IMR-90 (cell line): ENCODE data around the gene GFI1. TPM values are rescaled to one million over a fixed set of nuclear protein-coding genes. Genes with fewer than 3 reads are reported as not detected.

ENCODE experiments used
- ATAC-seq: fragments of 200-7000 bp; cut with Tn5 transposase; 2 replicates; pipeline ENCODE4 v1.9.1; 2020; ENCODE audit warnings: low read depth, mild to moderate bottlenecking, moderate library complexity
- BruUV-seq: library from RNA; stranded (reverse); fragments of 400-500 nt; replicated peaks from 2 replicates; lab custom pipeline; 2021; lab: Mats Ljungman, UMichigan
- CTCF ChIA-PET: fragments of 300-600 bp; formaldehyde crosslinking; extraction: SDS; loops from one replicate; lab custom pipeline; 2021; ENCODE audit warnings: antibody characterized with exemption; lab: Yijun Ruan, JAX
- POLR2A ChIA-PET: fragments of 300-600 bp; sonication (Branson Sonifier 250); formaldehyde crosslinking; loops from one replicate; lab custom pipeline; 2022; ENCODE audit warnings: antibody characterized with exemption; ENCODE audit not compliant: unreplicated experiment; lab: Charles Lee
- DNase-seq: peaks from one replicate; pipeline ENCODE4 v3.0.0; 2013
- H2AFZ ChIP-seq: replicated peaks from 2 replicates; pipeline ENCODE3; 2013; ENCODE audit warnings: low read length, mild to moderate bottlenecking; ENCODE audit not compliant: poor library complexity
- H2AK5ac ChIP-seq: 2 replicates; pipeline ENCODE4 v1.6.1; 2013; ENCODE audit warnings: low read depth, low read length, inconsistent platforms
- H2AK9ac ChIP-seq: replicated peaks from 2 replicates; pipeline ENCODE3; 2013; ENCODE audit warnings: mild to moderate bottlenecking, low read depth, low read length, moderate library complexity; ENCODE audit not compliant: poor library complexity
- H2BK120ac ChIP-seq: 2 replicates; pipeline ENCODE4 v1.6.1; 2013; ENCODE audit warnings: low read depth, low read length, inconsistent platforms
- H2BK15ac ChIP-seq: 3 replicates; pipeline ENCODE4 v1.6.1; 2013; ENCODE audit warnings: low read depth, low read length, inconsistent platforms
- H2BK20ac ChIP-seq: 2 replicates; pipeline ENCODE4 v1.6.1; 2013; ENCODE audit warnings: low read depth, mild to moderate bottlenecking, inconsistent platforms, low read length, moderate library complexity
- H2BK5ac ChIP-seq: 2 replicates; pipeline ENCODE4 v1.6.1; 2013; ENCODE audit warnings: mild to moderate bottlenecking, low read depth, low read length, inconsistent platforms; ENCODE audit not compliant: poor library complexity, severe bottlenecking
- H3K14ac ChIP-seq: replicated peaks from 2 replicates; pipeline ENCODE4 v1.6.1; 2013; ENCODE audit warnings: low read depth, low read length, inconsistent platforms
- H3K18ac ChIP-seq: 2 replicates; pipeline ENCODE4 v1.6.1; 2013; ENCODE audit warnings: low read depth, low read length, control low read depth
- H3K23ac ChIP-seq: 2 replicates; pipeline ENCODE4 v1.6.1; 2013; ENCODE audit warnings: low read depth, low read length, inconsistent platforms
- H3K27ac ChIP-seq: 2 replicates; pipeline ENCODE4 v1.5.1; 2013; ENCODE audit warnings: mild to moderate bottlenecking, control low read depth, low read length; ENCODE audit not compliant: insufficient read depth
- H3K27me3 ChIP-seq: 2 replicates; pipeline ENCODE4 v1.6.1; 2013; ENCODE audit warnings: low read length; ENCODE audit not compliant: control insufficient read depth, insufficient read depth
- H3K36me3 ChIP-seq: 2 replicates; pipeline ENCODE4 v1.6.1; 2013; ENCODE audit warnings: low read length, mixed read lengths; ENCODE audit not compliant: control insufficient read depth, insufficient read depth
- H3K4ac ChIP-seq: 2 replicates; pipeline ENCODE4 v1.6.1; 2013; ENCODE audit warnings: low read depth, low read length, inconsistent platforms
- H3K4me1 ChIP-seq: 2 replicates; pipeline ENCODE4 v1.6.1; 2013; ENCODE audit warnings: low read length, mixed read lengths; ENCODE audit not compliant: control insufficient read depth, insufficient read depth
- H3K4me2 ChIP-seq: 2 replicates; pipeline ENCODE4 v1.6.1; 2013; ENCODE audit warnings: low read depth, mild to moderate bottlenecking, control low read depth, low read length, moderate library complexity
- H3K4me3 ChIP-seq: 2 replicates; pipeline ENCODE4 v1.5.1; 2013; ENCODE audit warnings: low read depth, mild to moderate bottlenecking, control low read depth, low read length, moderate library complexity; ENCODE audit not compliant: insufficient read depth
- H3K56ac ChIP-seq: 2 replicates; pipeline ENCODE4 v1.6.1; 2013; ENCODE audit warnings: low read length, inconsistent platforms; ENCODE audit not compliant: insufficient read depth; ENCODE audit errors: extremely low read depth
- H3K79me1 ChIP-seq, 2 experiments: 2 replicates each; pipeline ENCODE4 v1.6.1; 2013; ENCODE audit warnings: low read length in 2 of 2, inconsistent platforms in 1 of 2, low read depth in 1 of 2
- H3K9ac ChIP-seq: 2 replicates; pipeline ENCODE4 v1.6.1; 2013; ENCODE audit warnings: low read depth, low read length, control low read depth
- H3K9me1 ChIP-seq: 2 replicates; pipeline ENCODE4 v1.6.1; 2013; ENCODE audit warnings: low read length, inconsistent platforms; ENCODE audit not compliant: insufficient read depth
- H3K9me3 ChIP-seq: 2 replicates; pipeline ENCODE4 v1.6.1; 2013; ENCODE audit warnings: low read length; ENCODE audit not compliant: control insufficient read depth, insufficient read depth
- H4K20me1 ChIP-seq: 2 replicates; pipeline ENCODE4 v1.6.1; 2013; ENCODE audit warnings: low read length, inconsistent platforms; ENCODE audit not compliant: insufficient read depth
- H4K5ac ChIP-seq: 2 replicates; pipeline ENCODE4 v1.6.1; 2013; ENCODE audit warnings: mild to moderate bottlenecking, low read depth, low read length, control low read depth
- H4K8ac ChIP-seq, 2 experiments: 2 replicates each; pipeline ENCODE4 v1.6.1; 2013; ENCODE audit warnings: low read depth in 2 of 2, low read length in 2 of 2, control low read depth in 1 of 2, inconsistent platforms in 1 of 2
- H4K91ac ChIP-seq: 2 replicates; pipeline ENCODE4 v1.6.1; 2013; ENCODE audit warnings: low read depth, low read length, inconsistent platforms; ENCODE audit not compliant: insufficient read depth
- BHLHE40 ChIP-seq: fragments of 150-350 bp; IDR thresholded peaks from 2 replicates; pipeline ENCODE4 v1.6.1; 2016; ENCODE audit warnings: mild to moderate bottlenecking, low read depth, low read length
- ELK1 ChIP-seq: fragments of 150-350 bp; IDR thresholded peaks from 2 replicates; pipeline ENCODE4 v1.6.1; 2016; ENCODE audit warnings: low read depth, mild to moderate bottlenecking, low read length, moderate library complexity, borderline replicate concordance
- MAZ ChIP-seq: IDR thresholded peaks from 2 replicates; pipeline ENCODE4 v1.6.1; 2012; ENCODE audit warnings: low read depth, mild to moderate bottlenecking, low read length, improper control_type of control experiment, moderate library complexity, borderline replicate concordance
- MXI1 ChIP-seq: IDR thresholded peaks from 2 replicates; pipeline ENCODE4 v1.6.1; 2012; ENCODE audit warnings: low read depth, mild to moderate bottlenecking, low read length, moderate library complexity, borderline replicate concordance
- NFE2L2 ChIP-seq: fragments of 150-350 bp; IDR thresholded peaks from 2 replicates; pipeline ENCODE4 v1.6.1; 2016; ENCODE audit warnings: low read depth, mild to moderate bottlenecking, low read length
- POLR2A ChIP-seq: IDR thresholded peaks from 2 replicates; pipeline ENCODE4 v1.6.1; 2012; ENCODE audit warnings: mild to moderate bottlenecking, low read depth, low read length
- RAD21 ChIP-seq: IDR thresholded peaks from 2 replicates; pipeline ENCODE4 v1.6.1; 2012; ENCODE audit warnings: low read length, improper control_type of control experiment
- RCOR1 ChIP-seq: IDR thresholded peaks from 2 replicates; pipeline ENCODE4 v1.6.1; 2012; ENCODE audit warnings: mild to moderate bottlenecking, low read length, improper control_type of control experiment; ENCODE audit not compliant: insufficient replicate concordance
- RFX5 ChIP-seq: IDR thresholded peaks from 2 replicates; pipeline ENCODE4 v1.8.0; 2012; ENCODE audit warnings: low read depth, mild to moderate bottlenecking, low read length, moderate library complexity
- SMC3 ChIP-seq: fragments of 150-350 bp; IDR thresholded peaks from 2 replicates; pipeline ENCODE4 v1.6.1; 2016; ENCODE audit warnings: low read depth, mild to moderate bottlenecking, antibody characterized with exemption, low read length, moderate library complexity
- USF2 ChIP-seq: fragments of 150-350 bp; IDR thresholded peaks from 2 replicates; pipeline ENCODE4 v1.6.1; 2017; ENCODE audit warnings: mild to moderate bottlenecking, antibody characterized with exemption, low read length, low read depth
- WGBS, 2 experiments: methylation state at CpG; one replicate each; pipeline versions ENCODE4 v1.1.5 to v1.1.7; 2013; ENCODE audit warnings: missing lambda C conversion rate in 2 of 2; ENCODE audit not compliant: insufficient read length in 1 of 2; ENCODE audit errors: extremely low coverage in 2 of 2; 5-methylcytosine and 5-hydroxymethylcytosine counted together
- dilution Hi-C: fragments of 300-500 bp; cut with HindIII; formaldehyde crosslinking; loops from one replicate; pipeline ENCODE4 v1.14.3; 2018; ENCODE audit warnings: low sequenced_read_pairs; ENCODE audit not compliant: unreplicated experiment
- in situ Hi-C: fragments of 300-500 bp; cut with MboI; formaldehyde crosslinking; loops from 3 replicates; pipeline ENCODE4 v1.14.3; 2019; ENCODE audit warnings: low sequenced_read_pairs, inconsistent platforms, mixed read lengths
- intact Hi-C: fragments of 100-400 bp; cut with micrococcal nuclease; formaldehyde crosslinking; loops from 2 replicates; pipeline ENCODE4 v1.10.0; 2022
- polyA plus RNA-seq, 3 experiments: library from polyadenylated mRNA; depleted of rRNA; stranded (reverse); fragments of >200 nt; gene quantifications; 2 replicates each; pipeline ENCODE4 v1.2.3, GENCODE V29; 2012; ENCODE audit warnings: low replicate concordance in 1 of 3
- total RNA-seq: library from RNA; depleted of rRNA; stranded (reverse); fragments of >200 nt; gene quantifications from 2 replicates; pipeline ENCODE4 v1.2.3, GENCODE V29; 2012
- TF ChIP-seq, protein P1 (sequence below): conservative IDR thresholded peaks from 2 replicates; pipeline ENCODE4 v1.5.1; 2012; ENCODE audit warnings: mild to moderate bottlenecking, low read depth, low read length, improper control_type of control experiment

Gene GFI1
- total and polyA plus RNA-seq, 2 of the 4 experiments (the other 2 are of a cell fraction), result under 0.01 to 0.21 TPM

GRCh38 chr1:92475029-92475428 lies 11.7 kb downstream of the GFI1 start:
- in situ Hi-C loops (no loop called here), dilution Hi-C loops (no loop called here), intact Hi-C loops (no loop called here)
- Histone ChIP-seq H3K23ac (no peak overlapping the region), H2BK15ac (no peak overlapping the region), H4K20me1 (no peaks in the 10 kb centered on the region), H3K9ac (no peak overlapping the region), H4K5ac (no peak overlapping the region), H3K79me1 (no peaks in the 10 kb centered on the region), H3K36me3 (no peaks in the 10 kb centered on the region), H2AK5ac (no peak overlapping the region), H2BK5ac (no peak overlapping the region), H3K4ac (no peak overlapping the region), H2BK20ac (no peak overlapping the region), H3K9me3 (peaks cover 5% of the 10 kb centered on the region; the same call in 1 of the 2 replicates), H2AK9ac (no peak overlapping the region), H3K27ac (no peak overlapping the region), H4K8ac (no peak overlapping the region), H3K56ac (no peak overlapping the region), H3K14ac (no peak overlapping the region), H3K4me2 (no peak overlapping the region), H3K18ac (no peak overlapping the region), H2BK120ac (no peak overlapping the region), H3K4me3 (no peak overlapping the region), H4K91ac (no peak overlapping the region), H3K9me1 (peaks cover 7% of the 10 kb centered on the region; the same call in 1 of the 2 replicates), H3K4me1 (no peaks in the 10 kb centered on the region), H2AFZ (no peak overlapping the region), H3K27me3 (peaks cover 68% of the 10 kb centered on the region)
- DNase-seq (no peak), ATAC-seq (no peak)
- ChIA-PET CTCF (no interaction called here), POLR2A (no interaction called here)
- no TSS peak for BruUV-seq
- no peak for TF ChIP-seq MAZ
- no peak for TF ChIP-seq BHLHE40
- no peak for TF ChIP-seq RAD21
- TF ChIP-seq USF2, result no peak
- no peak for TF ChIP-seq RCOR1
- no peak for TF ChIP-seq SMC3
- TF ChIP-seq POLR2A, result no peak
- TF ChIP-seq MXI1, result no peak
- TF ChIP-seq RFX5, result no peak
- TF ChIP-seq, protein P1, sequence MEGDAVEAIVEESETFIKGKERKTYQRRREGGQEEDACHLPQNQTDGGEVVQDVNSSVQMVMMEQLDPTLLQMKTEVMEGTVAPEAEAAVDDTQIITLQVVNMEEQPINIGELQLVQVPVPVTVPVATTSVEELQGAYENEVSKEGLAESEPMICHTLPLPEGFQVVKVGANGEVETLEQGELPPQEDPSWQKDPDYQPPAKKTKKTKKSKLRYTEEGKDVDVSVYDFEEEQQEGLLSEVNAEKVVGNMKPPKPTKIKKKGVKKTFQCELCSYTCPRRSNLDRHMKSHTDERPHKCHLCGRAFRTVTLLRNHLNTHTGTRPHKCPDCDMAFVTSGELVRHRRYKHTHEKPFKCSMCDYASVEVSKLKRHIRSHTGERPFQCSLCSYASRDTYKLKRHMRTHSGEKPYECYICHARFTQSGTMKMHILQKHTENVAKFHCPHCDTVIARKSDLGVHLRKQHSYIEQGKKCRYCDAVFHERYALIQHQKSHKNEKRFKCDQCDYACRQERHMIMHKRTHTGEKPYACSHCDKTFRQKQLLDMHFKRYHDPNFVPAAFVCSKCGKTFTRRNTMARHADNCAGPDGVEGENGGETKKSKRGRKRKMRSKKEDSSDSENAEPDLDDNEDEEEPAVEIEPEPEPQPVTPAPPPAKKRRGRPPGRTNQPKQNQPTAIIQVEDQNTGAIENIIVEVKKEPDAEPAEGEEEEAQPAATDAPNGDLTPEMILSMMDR, result no peak
- no peak for TF ChIP-seq NFE2L2
- TF ChIP-seq ELK1, result no peak
- no CpG with 5 or more reads among the region's 3 CpGs for WGBS, 2 experiments
